CD14-positive monocyte (primary cell): ENCODE measurements around the gene PSMD1. TPM values are rescaled to one million over a fixed set of nuclear protein-coding genes. Genes with fewer than 3 reads are reported as not detected.
"Not testable (repeated sequence)": the region's sequence is repeated elsewhere in the genome, so short reads cannot be mapped to it uniquely, and the experiment has no call there.

Experiments used
- DNase-seq, 3 donors: peaks; one replicate each; pipeline ENCODE4 v3.0.0-alpha.2; 2011 to 2022
- H2AFZ ChIP-seq: 2 replicates; pipeline ENCODE4 v1.6.0; 2012; ENCODE audit warnings: mild to moderate bottlenecking, low read depth, low read length, inconsistent platforms; ENCODE audit not compliant: insufficient read depth, poor library complexity, severe bottlenecking
- H3K27ac ChIP-seq, 2 donors: 1 replicate in 1 of 2; 2 replicates in 1 of 2; pipeline ENCODE4 v1.5.1; 2012 to 2013; ENCODE audit warnings: low read length in 2 of 2, control low read depth in 1 of 2, inconsistent platforms in 1 of 2, low read depth in 1 of 2, mild to moderate bottlenecking in 1 of 2
- H3K27me3 ChIP-seq, 2 donors: one replicate each; pipeline versions ENCODE4 v1.6.0 to v1.6.1; 2011 to 2013; ENCODE audit warnings: low read length in 2 of 2; ENCODE audit not compliant: control insufficient read depth in 2 of 2, insufficient read depth in 2 of 2
- H3K36me3 ChIP-seq, 2 donors: replicated peaks in 1 of 2; 1 replicate in 1 of 2; 2 replicates in 1 of 2; pipeline versions ENCODE4 v1.5.1 to v1.6.1; 2012 to 2013; ENCODE audit warnings: low read length in 2 of 2, control low read depth in 1 of 2, inconsistent platforms in 1 of 2, mild to moderate bottlenecking in 1 of 2; ENCODE audit not compliant: insufficient read depth in 2 of 2, control insufficient read depth in 1 of 2
- H3K4me1 ChIP-seq, 2 donors: 1 replicate in 1 of 2; 2 replicates in 1 of 2; pipeline versions ENCODE4 v1.5.1 to v1.6.1; 2012 to 2013; ENCODE audit warnings: low read length in 2 of 2, control low read depth in 1 of 2, inconsistent platforms in 1 of 2, mild to moderate bottlenecking in 1 of 2, moderate library complexity in 1 of 2; ENCODE audit not compliant: insufficient read depth in 2 of 2, control insufficient read depth in 1 of 2
- H3K4me2 ChIP-seq: replicated peaks from 2 replicates; pipeline ENCODE3; 2012; ENCODE audit warnings: low read length, moderate library complexity, mild to moderate bottlenecking; ENCODE audit not compliant: poor library complexity, severe bottlenecking; ENCODE audit errors: extremely low read depth
- H3K4me3 ChIP-seq, 3 experiments: fragments of 200-600 bp in 1 of 3; sonication (generic) in 1 of 3; replicated peaks in 1 of 3; 1 replicate in 2 of 3; 2 replicates in 1 of 3; pipeline ENCODE4 v1.5.1; 2011 to 2013; ENCODE audit warnings: low read length in 3 of 3, mild to moderate bottlenecking in 3 of 3, control low read depth in 2 of 3, low read depth in 2 of 3, inconsistent platforms in 1 of 3, moderate library complexity in 1 of 3
- H3K79me2 ChIP-seq: 2 replicates; pipeline ENCODE4 v1.6.0; 2012; ENCODE audit warnings: mild to moderate bottlenecking, control low read depth, inconsistent platforms, low read length, moderate library complexity; ENCODE audit not compliant: insufficient read depth
- H3K9ac ChIP-seq: 2 replicates; pipeline ENCODE4 v1.6.0; 2017; ENCODE audit warnings: low read length, mild to moderate bottlenecking; ENCODE audit not compliant: insufficient read depth, poor library complexity, severe bottlenecking
- H3K9me3 ChIP-seq, 2 donors: replicated peaks in 1 of 2; 1 replicate in 1 of 2; 2 replicates in 1 of 2; pipeline versions ENCODE4 v1.5.1 to v1.6.1; 2012 to 2013; ENCODE audit warnings: low read length in 2 of 2, control low read depth in 1 of 2; ENCODE audit not compliant: control insufficient read depth in 1 of 2, insufficient read depth in 1 of 2
- H4K20me1 ChIP-seq: 2 replicates; pipeline ENCODE4 v1.6.0; 2012; ENCODE audit warnings: mild to moderate bottlenecking, low read length, control low read depth, moderate library complexity; ENCODE audit not compliant: insufficient read depth
- H3K27ac Mint-ChIP-seq, 7 donors: one replicate each; pipeline ENCODE4 v1.8.0; 2020; ENCODE audit warnings: mild to moderate bottlenecking in 7 of 7, mixed read lengths in 7 of 7, moderate library complexity in 6 of 7, inconsistent platforms in 2 of 7
- H3K27me3 Mint-ChIP-seq, 3 donors: one replicate each; pipeline ENCODE4 v1.8.0; 2021 to 2022; ENCODE audit warnings: low read depth in 3 of 3, mild to moderate bottlenecking in 3 of 3, mixed read lengths in 3 of 3, moderate library complexity in 3 of 3, inconsistent platforms in 1 of 3
- H3K36me3 Mint-ChIP-seq, 2 donors: one replicate each; pipeline ENCODE4 v1.8.0; 2020; ENCODE audit warnings: mixed read lengths in 2 of 2, inconsistent platforms in 1 of 2, mild to moderate bottlenecking in 1 of 2
- H3K4me1 Mint-ChIP-seq: one replicate; pipeline ENCODE4 v1.8.0; 2020; ENCODE audit warnings: mild to moderate bottlenecking, mixed read lengths
- H3K4me3 Mint-ChIP-seq, 2 donors: one replicate each; pipeline ENCODE4 v1.8.0; 2020; ENCODE audit warnings: mild to moderate bottlenecking in 2 of 2, mixed read lengths in 2 of 2, moderate library complexity in 1 of 2
- H3K9me3 Mint-ChIP-seq, 7 donors: one replicate each; pipeline ENCODE4 v1.8.0; 2020 to 2022; ENCODE audit warnings: mixed read lengths in 7 of 7, mild to moderate bottlenecking in 6 of 7, moderate library complexity in 6 of 7, inconsistent platforms in 2 of 7
- CTCF ChIP-seq: fragments of 200-600 bp; IDR thresholded peaks from one replicate; pipeline ENCODE4 v1.8.0; 2022; ENCODE audit warnings: antibody characterized with exemption, mild to moderate bottlenecking
- WGBS: methylation state at CpG from one replicate; pipeline ENCODE4 v1.1.5; 2013; ENCODE audit warnings: missing lambda C conversion rate; ENCODE audit not compliant: insufficient coverage; 5-methylcytosine and 5-hydroxymethylcytosine counted together
- intact Hi-C, 2 donors: fragments of 100-400 bp; cut with micrococcal nuclease; formaldehyde crosslinking; loops; one replicate each; pipeline versions ENCODE4 v1.15.0 to v1.15.1; 2023
- polyA plus RNA-seq, 3 donors: library from polyadenylated mRNA; depleted of rRNA in 1 of 3; unstranded in 2 of 3; stranded (reverse) in 1 of 3; fragments of 300-500 nt in 2 of 3; fragments of >200 nt in 1 of 3; fragmentation: Illumina TruSeq in 2 of 3; gene quantifications; 1 replicate in 2 of 3; 2 replicates in 1 of 3; pipeline ENCODE4 v1.2.3, GENCODE V29; 2012 to 2021

The PSMD1 gene
- polyA plus RNA-seq, 3 donors: 23.5 to 53.9 (median 37.7) TPM

GRCh38 chr2:231196592-231196991 is 139.9 kb downstream of the PSMD1 start:
- Mint-ChIP-seq H3K27ac (no peak overlapping the region), H3K36me3 (no peaks in the 10 kb centered on the region), H3K4me3 (no peak overlapping the region), H3K9me3 (peaks cover 0 to 3% (median 0%) of the 10 kb centered on the region in 7 donors), H3K27me3 (peaks cover 29 to 35% (median 34%) of the 10 kb centered on the region in 3 donors), H3K4me1 (peaks cover 14% of the 10 kb centered on the region)
- H3K4me3 ChIP-seq: no peak overlapping the region
- peaks cover 12 to 15% of the 10 kb centered on the region in 2 donors for H3K4me1 ChIP-seq
- TF ChIP-seq CTCF: no peak
- no peak overlapping the region for H3K9ac ChIP-seq
- no peaks in the 10 kb centered on the region for H3K9me3 ChIP-seq
- no peak overlapping the region for H3K4me2 ChIP-seq
- H2AFZ ChIP-seq: peak overlapping the region; percentile 31
- H3K36me3 ChIP-seq: no peaks in the 10 kb centered on the region
- 94% methylated on average over 3 of the region's 5 CpGs for WGBS
- peaks cover 2 to 8% of the 10 kb centered on the region in 2 donors for H3K27me3 ChIP-seq
- no peak for DNase-seq
- H3K27ac ChIP-seq: no peak overlapping the region
- H3K79me2 ChIP-seq: no peaks in the 10 kb centered on the region
- intact Hi-C loops: no loop called here
- no peaks in the 10 kb centered on the region for H4K20me1 ChIP-seq

DNA sequence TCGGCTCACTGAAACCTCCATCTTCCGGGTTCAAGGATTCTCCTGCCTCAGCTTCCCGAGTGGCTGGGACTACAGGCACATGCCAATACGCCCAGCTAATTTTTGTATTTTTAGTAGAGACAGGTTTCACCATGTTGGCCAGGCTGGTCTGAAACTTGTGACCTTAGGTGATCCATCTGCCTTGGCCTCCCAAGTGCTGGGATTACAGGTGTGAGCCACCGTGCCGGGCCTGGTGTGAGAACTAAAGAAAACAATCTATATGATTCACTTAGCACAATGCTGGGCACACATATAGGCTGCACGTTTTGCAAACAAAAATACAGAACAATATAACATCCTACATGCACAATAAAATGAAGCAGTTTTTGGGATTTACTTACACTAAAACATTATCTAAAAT is 140.5 kb downstream of the PSMD1 start:
- Mint-ChIP-seq H3K4me1 (peaks cover 14% of the 10 kb centered on the region), H3K27me3 (peaks cover 27 to 30% (median 28%) of the 10 kb centered on the region in 3 donors)
- H3K4me1 ChIP-seq: peaks cover 12 to 15% of the 10 kb centered on the region in 2 donors
- 89% methylated on average over 6 of the region's 7 CpGs for WGBS
- H3K9me3 Mint-ChIP-seq, H3K27ac Mint-ChIP-seq, H3K4me2 ChIP-seq, H3K4me3 Mint-ChIP-seq, H3K36me3 ChIP-seq, H3K27ac ChIP-seq, H3K27me3 ChIP-seq, H3K9ac ChIP-seq, H3K36me3 Mint-ChIP-seq, intact Hi-C loops, DNase-seq, H3K4me3 ChIP-seq, H4K20me1 ChIP-seq, H3K9me3 ChIP-seq, H3K79me2 ChIP-seq: not testable (repeated sequence)
- peak overlapping the region; percentile 98 for H2AFZ ChIP-seq
